Measurements from ENCODE around the gene DTNBP1.

DTNBP1 gene

GRCh38 chr6:15531973-15532372, 130.9 kb downstream of the DTNBP1 start:
- Histone ChIP-seq H3K9ac (ENCODE audit: low read length) (no peak overlapping the region), H3K4me1 (ENCODE audit: control insufficient read depth, insufficient read depth, low read length) (no peaks in the 10 kb centered on the region), H3K36me3 (ENCODE audit: control insufficient read depth, insufficient read depth, low read length) (peaks cover 3% of the 10 kb centered on the region), H3K27me3 (ENCODE audit: control insufficient read depth, insufficient read depth, low read length) (no peaks in the 10 kb centered on the region), H3K9me3 (ENCODE audit: control insufficient read depth, low read length) (no peaks in the 10 kb centered on the region), H3K4me3 (ENCODE audit: low read length) (no peak overlapping the region)

GRCh38 chr6:15530411-15530810, 132.4 kb downstream of the DTNBP1 start:
- no peak overlapping the region for H3K9ac ChIP-seq (ENCODE audit: low read length)
- no peaks in the 10 kb centered on the region for H3K4me1 ChIP-seq (ENCODE audit: control insufficient read depth, insufficient read depth, low read length)
- H3K27me3 ChIP-seq (ENCODE audit: control insufficient read depth, insufficient read depth, low read length) = no peaks in the 10 kb centered on the region
- no peaks in the 10 kb centered on the region for H3K9me3 ChIP-seq (ENCODE audit: control insufficient read depth, low read length)
- peaks cover 3% of the 10 kb centered on the region for H3K36me3 ChIP-seq (ENCODE audit: control insufficient read depth, insufficient read depth, low read length)
- no peak overlapping the region for H3K4me3 ChIP-seq (ENCODE audit: low read length)

DNA sequence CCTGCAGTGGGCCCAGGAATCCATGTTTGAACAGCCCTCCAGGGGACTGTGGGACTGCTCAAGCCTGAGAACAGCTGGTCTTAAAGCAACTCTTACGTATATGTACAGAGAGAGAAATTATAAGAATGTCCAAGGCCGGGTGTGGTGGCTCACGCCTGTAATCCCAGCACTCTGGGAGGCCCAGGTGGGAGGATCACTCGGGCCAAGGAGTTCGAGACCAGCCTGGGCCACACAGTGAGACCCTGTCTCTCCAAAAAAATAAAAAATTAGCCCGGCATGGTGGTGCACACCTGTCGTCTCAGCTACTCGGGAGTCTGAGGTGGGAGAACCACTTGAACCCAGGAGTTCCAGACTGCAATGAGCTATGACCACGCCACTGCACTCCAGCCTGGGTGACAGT, 134.0 kb downstream of the DTNBP1 start:
- peaks cover 3% of the 10 kb centered on the region for H3K36me3 ChIP-seq (ENCODE audit: control insufficient read depth, insufficient read depth, low read length)
- H3K27me3 ChIP-seq (ENCODE audit: control insufficient read depth, insufficient read depth, low read length) = no peaks in the 10 kb centered on the region
- no peak overlapping the region for H3K9ac ChIP-seq (ENCODE audit: low read length)
- no peaks in the 10 kb centered on the region for H3K4me1 ChIP-seq (ENCODE audit: control insufficient read depth, insufficient read depth, low read length)
- no peak overlapping the region for H3K4me3 ChIP-seq (ENCODE audit: low read length)
- no peaks in the 10 kb centered on the region for H3K9me3 ChIP-seq (ENCODE audit: control insufficient read depth, low read length)

- Histone ChIP-seq H3K9me3 (ENCODE audit: control insufficient read depth, low read length) (no peaks in the 10 kb centered on the region), H3K9ac (ENCODE audit: low read length) (no peak overlapping the region), H3K4me3 (ENCODE audit: low read length) (no peak overlapping the region), H3K4me1 (ENCODE audit: control insufficient read depth, insufficient read depth, low read length) (no peaks in the 10 kb centered on the region), H3K27me3 (ENCODE audit: control insufficient read depth, insufficient read depth, low read length) (no peaks in the 10 kb centered on the region), H3K36me3 (ENCODE audit: control insufficient read depth, insufficient read depth, low read length) (peaks cover 3% of the 10 kb centered on the region)
These were observed 134.8 kb downstream of the DTNBP1 start for GRCh38 chr6:15527838-15528617.

DNA sequence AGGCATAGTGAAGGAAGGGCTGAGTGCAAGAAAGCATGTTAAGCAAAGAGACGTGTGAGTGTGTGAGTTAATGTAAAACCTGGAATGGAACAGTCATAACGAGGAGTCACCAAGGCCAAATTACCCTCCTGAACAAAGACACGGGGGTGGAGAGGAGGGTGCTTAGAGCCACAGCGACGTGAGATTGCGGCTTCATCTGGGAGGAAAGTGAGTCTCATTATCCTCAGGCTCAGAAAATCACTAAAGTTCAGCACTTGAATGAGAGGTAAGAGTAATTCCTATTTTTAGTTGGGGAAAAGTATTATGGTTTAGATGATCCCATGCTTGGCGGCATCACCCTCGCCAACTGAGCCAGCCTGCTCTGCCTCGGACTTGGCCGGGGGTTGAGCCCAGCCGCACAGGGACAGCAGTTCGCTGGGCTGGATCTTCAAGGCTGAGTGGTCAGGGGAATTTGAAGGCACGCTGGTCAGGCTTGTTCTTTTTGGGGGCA, 136.6 kb downstream of the DTNBP1 start:
- no peaks in the 10 kb centered on the region for H3K4me1 ChIP-seq (ENCODE audit: control insufficient read depth, insufficient read depth, low read length)
- no peak overlapping the region for H3K4me3 ChIP-seq (ENCODE audit: low read length)
- no peaks in the 10 kb centered on the region for H3K36me3 ChIP-seq (ENCODE audit: control insufficient read depth, insufficient read depth, low read length)
- H3K9ac ChIP-seq (ENCODE audit: low read length) = no peak overlapping the region
- H3K9me3 ChIP-seq (ENCODE audit: control insufficient read depth, low read length) = no peaks in the 10 kb centered on the region
- H3K27me3 ChIP-seq (ENCODE audit: control insufficient read depth, insufficient read depth, low read length) = no peaks in the 10 kb centered on the region

DNA sequence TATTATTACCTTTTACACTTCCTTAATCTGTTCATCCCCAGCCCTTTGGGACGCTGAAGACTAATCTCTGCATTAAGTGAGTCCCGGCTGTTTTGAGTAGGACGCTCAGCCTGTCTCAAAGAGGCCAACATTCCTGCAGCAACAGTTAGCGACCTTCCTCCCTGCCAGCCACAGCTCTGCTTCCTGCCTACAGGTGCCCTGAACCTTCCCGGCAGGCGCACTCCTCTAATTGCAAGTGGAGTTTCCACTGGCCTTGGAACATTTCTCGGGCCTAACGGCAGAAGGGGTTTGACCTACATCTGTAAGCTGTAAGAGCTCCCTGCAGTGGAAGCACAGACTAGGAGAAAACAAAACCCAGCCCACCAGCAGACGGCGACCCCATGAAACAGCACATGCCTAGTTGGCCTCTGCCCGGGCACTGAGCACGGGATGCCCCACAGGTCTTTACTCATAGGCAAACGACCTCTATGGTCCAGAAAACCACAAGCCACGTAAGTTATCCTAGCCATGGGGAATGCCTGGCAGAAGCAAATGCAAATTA, 137.9 kb downstream of the DTNBP1 start:
- Histone ChIP-seq H3K9me3 (ENCODE audit: control insufficient read depth, low read length) (no peaks in the 10 kb centered on the region), H3K9ac (ENCODE audit: low read length) (no peak overlapping the region), H3K36me3 (ENCODE audit: control insufficient read depth, insufficient read depth, low read length) (no peaks in the 10 kb centered on the region), H3K4me3 (ENCODE audit: low read length) (no peak overlapping the region), H3K27me3 (ENCODE audit: control insufficient read depth, insufficient read depth, low read length) (no peaks in the 10 kb centered on the region), H3K4me1 (ENCODE audit: control insufficient read depth, insufficient read depth, low read length) (no peaks in the 10 kb centered on the region)

DNA sequence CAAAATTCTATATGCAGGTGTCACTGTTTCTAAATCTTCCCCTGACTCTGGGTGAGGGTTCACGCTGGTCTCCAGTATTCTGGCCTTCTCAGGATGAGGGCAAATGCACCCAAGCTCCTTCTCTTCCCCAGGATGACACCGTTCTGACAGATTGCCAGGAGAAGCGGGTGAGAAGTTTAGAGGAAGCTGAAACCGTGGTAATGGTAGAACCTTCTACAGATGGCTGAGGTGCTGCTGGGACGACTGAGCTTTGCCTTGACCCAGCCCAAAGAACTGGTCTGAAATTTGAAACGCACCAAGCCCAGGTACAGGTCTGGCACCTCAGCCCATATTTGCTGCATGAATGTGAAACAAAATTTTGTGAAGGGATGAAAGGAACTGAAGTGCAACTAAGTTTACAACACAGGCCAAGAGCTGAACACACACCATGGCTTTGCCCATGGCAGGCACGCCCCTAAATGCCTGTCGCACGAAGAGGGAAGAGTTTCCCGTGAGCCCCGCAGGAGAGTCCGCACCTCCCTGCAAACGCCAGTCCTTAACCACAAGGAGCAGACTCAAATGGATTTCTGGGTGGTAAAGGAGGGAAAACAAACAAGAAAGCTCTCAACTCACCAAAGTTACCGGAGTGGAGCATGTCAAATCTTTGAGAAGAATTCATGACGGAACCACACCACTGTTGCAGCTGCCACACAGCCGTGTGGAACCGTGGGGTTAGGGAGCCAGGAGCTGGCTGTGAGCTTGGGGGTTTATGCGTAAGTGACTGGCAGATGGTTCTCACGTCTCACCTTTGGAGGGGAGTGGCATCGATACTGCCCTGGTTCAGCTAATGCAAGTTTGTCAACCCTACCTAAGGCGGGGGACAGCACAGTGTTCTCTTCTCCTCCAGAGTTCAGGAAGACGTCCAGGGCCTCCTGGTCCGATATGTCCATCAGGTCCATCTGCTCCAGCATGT, 138.9 kb downstream of the DTNBP1 start:
- Histone ChIP-seq H3K9me3 (ENCODE audit: control insufficient read depth, low read length) (no peaks in the 10 kb centered on the region), H3K27me3 (ENCODE audit: control insufficient read depth, insufficient read depth, low read length) (no peaks in the 10 kb centered on the region), H3K36me3 (ENCODE audit: control insufficient read depth, insufficient read depth, low read length) (no peaks in the 10 kb centered on the region), H3K4me3 (ENCODE audit: low read length) (no peak overlapping the region), H3K4me1 (ENCODE audit: control insufficient read depth, insufficient read depth, low read length) (no peaks in the 10 kb centered on the region), H3K9ac (ENCODE audit: low read length) (no peak overlapping the region)

DNA sequence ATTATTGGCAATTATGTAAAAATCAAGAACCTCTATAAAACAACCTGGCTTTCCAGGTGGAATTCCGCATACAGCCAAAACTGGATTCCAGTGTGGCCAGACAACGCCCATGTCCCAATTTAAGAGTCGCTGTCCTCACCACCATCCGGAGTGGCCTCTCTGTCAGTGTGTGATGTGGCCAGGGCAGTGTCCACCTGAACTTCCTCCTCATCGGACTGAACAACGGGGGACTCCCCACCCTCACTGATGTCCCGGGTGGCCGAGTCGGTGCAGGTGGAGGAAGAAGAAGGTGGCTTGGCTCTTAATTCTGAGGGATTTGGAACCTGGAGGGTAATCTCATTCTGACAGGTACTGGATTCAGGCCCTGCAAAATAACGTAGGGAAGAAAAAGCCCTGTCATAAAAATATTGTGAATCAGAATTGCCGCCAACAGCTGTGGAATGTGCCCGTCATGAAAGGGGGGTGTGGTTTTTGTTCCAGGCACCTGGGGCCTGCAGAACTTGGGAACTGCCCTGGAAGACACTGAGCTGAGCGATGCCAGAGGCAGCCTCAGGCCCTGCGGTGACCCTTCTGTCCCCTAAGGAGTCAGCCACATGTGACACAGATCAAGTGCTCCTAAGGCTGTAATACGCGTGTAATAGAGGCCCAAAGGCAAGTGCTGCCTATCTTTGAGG, 139.8 kb downstream of the DTNBP1 start:
- no peak overlapping the region for H3K9ac ChIP-seq (ENCODE audit: low read length)
- H3K4me3 ChIP-seq (ENCODE audit: low read length) = no peak overlapping the region
- H3K36me3 ChIP-seq (ENCODE audit: control insufficient read depth, insufficient read depth, low read length) = no peaks in the 10 kb centered on the region
- H3K27me3 ChIP-seq (ENCODE audit: control insufficient read depth, insufficient read depth, low read length) = no peaks in the 10 kb centered on the region
- no peaks in the 10 kb centered on the region for H3K9me3 ChIP-seq (ENCODE audit: control insufficient read depth, low read length)
- no peaks in the 10 kb centered on the region for H3K4me1 ChIP-seq (ENCODE audit: control insufficient read depth, insufficient read depth, low read length)

DNA sequence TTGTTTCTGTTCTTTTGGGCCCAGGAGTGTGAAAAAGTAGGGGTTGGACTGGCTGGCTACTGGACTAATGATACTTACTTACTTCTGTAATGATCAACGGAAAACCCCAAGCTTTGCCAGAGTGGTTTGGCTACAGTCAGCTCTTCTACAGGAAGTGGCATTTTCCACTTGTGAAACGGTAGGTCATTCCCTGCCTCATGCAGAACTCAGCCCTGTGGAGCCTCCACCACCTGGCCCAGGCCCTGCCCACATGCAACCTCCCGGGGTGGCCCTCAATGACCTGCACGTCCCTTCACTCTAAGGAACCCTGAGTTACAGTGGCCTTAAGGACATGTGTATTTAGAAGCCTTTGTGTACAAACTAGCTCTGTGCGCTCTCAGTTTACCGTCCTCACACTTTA, 140.4 kb downstream of the DTNBP1 start:
- Histone ChIP-seq H3K9ac (ENCODE audit: low read length) (no peak overlapping the region), H3K9me3 (ENCODE audit: control insufficient read depth, low read length) (no peaks in the 10 kb centered on the region), H3K4me1 (ENCODE audit: control insufficient read depth, insufficient read depth, low read length) (no peaks in the 10 kb centered on the region), H3K36me3 (ENCODE audit: control insufficient read depth, insufficient read depth, low read length) (no peaks in the 10 kb centered on the region), H3K4me3 (ENCODE audit: low read length) (no peak overlapping the region), H3K27me3 (ENCODE audit: control insufficient read depth, insufficient read depth, low read length) (no peaks in the 10 kb centered on the region)

DNA sequence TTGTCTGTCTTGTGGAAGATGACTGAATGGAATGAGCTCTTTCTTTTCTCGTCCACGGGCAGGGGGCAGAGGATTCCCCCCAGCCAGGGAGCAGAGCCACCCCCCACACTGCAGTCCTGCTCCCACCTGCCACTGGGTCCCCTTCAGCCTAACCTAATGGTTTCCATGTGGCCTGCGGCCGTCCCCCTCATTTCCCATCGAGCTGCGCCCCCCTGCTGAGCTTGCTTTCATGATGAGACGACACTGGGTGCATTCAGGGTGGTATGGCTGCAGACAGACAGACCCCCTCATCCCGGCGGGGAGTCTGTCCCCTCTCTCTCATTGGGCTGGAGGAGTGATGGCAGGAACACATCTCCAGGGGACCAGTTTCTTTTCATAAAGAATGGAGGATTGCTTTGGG, 140.8 kb downstream of the DTNBP1 start:
- no peak overlapping the region for H3K9ac ChIP-seq (ENCODE audit: low read length)
- no peaks in the 10 kb centered on the region for H3K36me3 ChIP-seq (ENCODE audit: control insufficient read depth, insufficient read depth, low read length)
- no peak overlapping the region for H3K4me3 ChIP-seq (ENCODE audit: low read length)
- no peaks in the 10 kb centered on the region for H3K4me1 ChIP-seq (ENCODE audit: control insufficient read depth, insufficient read depth, low read length)
- no peaks in the 10 kb centered on the region for H3K27me3 ChIP-seq (ENCODE audit: control insufficient read depth, insufficient read depth, low read length)
- no peaks in the 10 kb centered on the region for H3K9me3 ChIP-seq (ENCODE audit: control insufficient read depth, low read length)

DNA sequence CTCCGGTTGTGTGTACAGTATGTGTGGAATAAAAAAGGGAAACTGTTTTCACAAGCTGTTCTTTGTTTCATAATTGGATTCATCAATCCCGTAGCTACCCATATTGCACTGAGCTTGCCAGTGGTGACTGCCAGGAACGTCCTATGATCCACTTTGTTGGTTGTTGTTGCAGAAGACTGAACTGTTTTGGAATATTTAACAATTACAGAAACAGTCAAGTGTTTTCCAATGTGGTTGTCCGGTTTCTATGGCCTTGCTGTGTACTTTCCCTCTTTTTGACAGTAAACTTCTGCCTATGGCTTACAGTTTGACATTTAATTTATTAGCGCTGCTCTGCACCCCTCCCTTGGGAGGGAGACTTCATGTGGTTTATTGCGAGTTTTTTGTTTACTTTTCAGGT, 141.2 kb downstream of the DTNBP1 start:
- H3K36me3 ChIP-seq (ENCODE audit: control insufficient read depth, insufficient read depth, low read length) = no peaks in the 10 kb centered on the region
- H3K9me3 ChIP-seq (ENCODE audit: control insufficient read depth, low read length) = no peaks in the 10 kb centered on the region
- H3K4me3 ChIP-seq (ENCODE audit: low read length) = no peak overlapping the region

More for the DNA sequence above, 141.2 kb downstream of the DTNBP1 start:
- Histone ChIP-seq H3K9ac (ENCODE audit: low read length) (no peak overlapping the region), H3K27me3 (ENCODE audit: control insufficient read depth, insufficient read depth, low read length) (no peaks in the 10 kb centered on the region), H3K4me1 (ENCODE audit: control insufficient read depth, insufficient read depth, low read length) (no peaks in the 10 kb centered on the region)
